Measurements from ENCODE around the gene TLE1. TPM values are rescaled to one million over a fixed set of nuclear protein-coding genes. Genes with fewer than 3 reads are reported as not detected.
A peak's percentile ranks its signal among the peaks of the same experiment; 100 is the strongest.

The TLE1 gene
- total RNA-seq, 4 donors from 2014 or later, result 52.3 to 125 (median 76.8) TPM

DNA sequence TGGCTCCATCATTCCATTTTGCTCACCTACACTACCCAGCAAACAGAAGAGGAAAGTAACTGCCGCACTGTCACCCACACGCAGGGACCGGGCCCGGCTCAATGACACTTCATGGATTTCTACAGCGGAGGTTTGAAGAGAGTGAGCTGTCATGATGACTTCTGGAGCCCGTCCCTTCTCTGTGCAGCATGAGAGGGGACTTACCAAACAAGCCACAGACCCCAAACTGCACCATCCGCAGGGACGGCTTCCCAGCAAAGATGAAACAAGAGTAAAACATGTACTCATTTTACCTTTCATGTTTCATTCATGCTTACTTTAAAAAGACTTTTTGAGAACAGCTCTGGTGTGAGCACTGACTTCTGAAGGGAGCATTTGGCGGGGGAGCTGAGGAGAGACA, 99.5 kb downstream of the TLE1 start:
- Histone ChIP-seq H3K36me3 (peaks cover 20 to 80% (median 46%) of the 10 kb centered on the region in 4 donors), H3K4me3 (no peak overlapping the region), H3K9me3 (no peaks in the 10 kb centered on the region), H3K27me3 (no peaks in the 10 kb centered on the region), H3K27ac (replicated peaks in 1 of 4) (peak overlapping the region in 3 of 4 donors; percentile 17 to 83 (median 71)), H3K4me1 (peaks cover 15 to 71% (median 67%) of the 10 kb centered on the region in 4 donors)
- TF ChIP-seq POLR2AphosphoS5 (IDR thresholded peaks at IDR 0.05), result no peak
- no peak for TF ChIP-seq CTCF (IDR thresholded peaks at IDR 0.05)
- TF ChIP-seq EP300 (IDR thresholded peaks at IDR 0.05), result no peak
- intact Hi-C loops (cut with DNase I), result loop anchor here (10.0 kb wide), 1 partner anchor 255 kb away; no protein-coding TSS in a partner anchor
- DNase-seq (ENCODE audit: extremely low spot score), result no peak
- 98% methylated on average over 9 of the region's 9 CpGs for WGBS

DNA sequence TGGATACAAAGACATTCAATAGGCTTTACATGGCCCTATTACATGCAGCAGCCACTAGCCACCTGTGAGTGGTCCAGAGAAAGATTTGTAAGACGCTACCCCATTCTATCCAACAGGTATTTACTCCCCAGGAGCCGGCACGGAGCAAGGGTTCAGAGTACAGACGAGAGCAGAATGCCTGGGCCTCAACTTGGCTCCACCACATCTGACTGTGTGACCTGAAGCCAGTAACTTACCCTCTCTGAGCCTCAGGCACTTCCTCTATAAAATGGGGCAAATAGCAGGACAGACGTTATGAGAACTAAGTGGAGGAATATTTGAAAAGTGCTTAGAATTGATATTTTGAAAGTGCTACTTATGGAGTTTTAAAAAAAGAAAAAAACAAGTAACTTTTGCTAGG, 100.0 kb downstream of the TLE1 start:
- no peak for DNase-seq (ENCODE audit: extremely low spot score)
- no peaks in the 10 kb centered on the region for H3K9me3 ChIP-seq
- WGBS, result 93% methylated on average over 5 of the region's 5 CpGs
- peaks cover 15 to 67% (median 63%) of the 10 kb centered on the region in 4 donors for H3K4me1 ChIP-seq
- peak overlapping the region; percentile 71 to 83 (median 74) for H3K27ac ChIP-seq (replicated peaks in 1 of 4)
- H3K36me3 ChIP-seq, result peaks cover 21 to 84% (median 49%) of the 10 kb centered on the region in 4 donors
- TF ChIP-seq CTCF (IDR thresholded peaks at IDR 0.05) (no peak), EP300 (IDR thresholded peaks at IDR 0.05) (no peak)
- no peak overlapping the region for H3K4me3 ChIP-seq
- intact Hi-C loops (cut with DNase I), result loop anchor here (10.0 kb wide), 1 partner anchor 255 kb away; no protein-coding TSS in a partner anchor
- H3K27me3 ChIP-seq, result no peaks in the 10 kb centered on the region

- Histone ChIP-seq H3K36me3 (peaks cover 25 to 93% (median 54%) of the 10 kb centered on the region in 4 donors), H3K4me1 (peaks cover 15 to 63% (median 53%) of the 10 kb centered on the region in 4 donors), H3K27ac (replicated peaks in 1 of 4) (peak overlapping the region; percentile 71 to 83 (median 74)), H3K27me3 (no peaks in the 10 kb centered on the region), H3K4me3 (no peak overlapping the region), H3K9me3 (no peaks in the 10 kb centered on the region)
- DNase-seq (ENCODE audit: extremely low spot score), result no peak
- intact Hi-C loops (cut with DNase I), result loop anchor here (10.0 kb wide), 1 partner anchor 256 kb away; no protein-coding TSS in a partner anchor
- WGBS, result 66% methylated on average over 12 of the region's 15 CpGs
- TF ChIP-seq POLR2A (IDR thresholded peaks at IDR 0.05; ENCODE audit: low read depth), result no peak
- TF ChIP-seq POLR2AphosphoS5 (IDR thresholded peaks at IDR 0.05), result peak; percentile 68 to 81
Observed at GRCh38 chr9:81588148-81588871, 101.0 kb downstream of the TLE1 start.

- TF ChIP-seq CTCF (IDR thresholded peaks at IDR 0.05) (no peak), POLR2AphosphoS5 (IDR thresholded peaks at IDR 0.05) (no peak), EP300 (IDR thresholded peaks at IDR 0.05) (no peak), POLR2A (IDR thresholded peaks at IDR 0.05; ENCODE audit: low read depth) (no peak)
- H3K27me3 ChIP-seq, result no peaks in the 10 kb centered on the region
- H3K36me3 ChIP-seq, result peaks cover 25 to 81% (median 56%) of the 10 kb centered on the region in 4 donors
- no peak for DNase-seq (ENCODE audit: extremely low spot score)
- no peaks in the 10 kb centered on the region for H3K9me3 ChIP-seq
- WGBS, result 92% methylated on average over 1 of the region's 1 CpG
- peak overlapping the region in 1 of 4 donors; percentile 71 for H3K27ac ChIP-seq (replicated peaks in 1 of 4)
- H3K4me3 ChIP-seq, result no peak overlapping the region
- intact Hi-C loops (cut with DNase I), result loop anchor here (10.0 kb wide), 1 partner anchor 258 kb away; no protein-coding TSS in a partner anchor
- peaks cover 7 to 62% (median 49%) of the 10 kb centered on the region in 4 donors for H3K4me1 ChIP-seq
Observed at GRCh38 chr9:81586786-81587185, 102.6 kb downstream of the TLE1 start.

DNA sequence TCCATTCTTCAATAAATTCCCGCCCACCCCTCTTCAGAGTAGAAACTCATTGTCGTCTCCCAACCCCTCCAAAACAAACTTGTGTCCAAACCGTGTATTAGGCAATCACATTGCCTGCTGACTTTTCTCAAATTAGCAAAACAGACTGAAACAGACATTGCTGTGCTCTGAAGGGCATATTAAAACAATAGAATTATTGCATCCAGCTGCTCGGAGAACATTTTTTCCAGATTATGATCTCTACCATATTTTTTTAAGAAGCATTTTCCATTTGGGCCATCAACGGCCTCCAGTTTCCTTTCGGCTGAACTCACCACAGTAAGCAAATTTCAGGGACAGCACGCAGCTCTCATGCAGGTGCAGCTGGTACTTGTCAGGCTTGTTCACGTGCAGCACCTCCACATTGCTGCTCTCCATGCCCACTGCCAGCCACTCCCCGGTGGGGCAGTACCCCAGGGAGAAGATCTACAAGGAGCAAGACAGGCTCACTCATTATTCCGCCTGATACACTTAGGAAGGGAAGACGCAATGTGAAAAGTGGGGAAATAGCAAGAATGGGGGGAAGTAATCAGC, 104.1 kb downstream of the TLE1 start:
- H3K27ac ChIP-seq (replicated peaks in 1 of 4), result peak overlapping the region in 1 of 4 donors; percentile 40
- H3K27me3 ChIP-seq, result no peaks in the 10 kb centered on the region
- no peaks in the 10 kb centered on the region for H3K9me3 ChIP-seq
- no peak for DNase-seq (ENCODE audit: extremely low spot score)
- no peak overlapping the region for H3K4me3 ChIP-seq
- no peak for TF ChIP-seq POLR2A (IDR thresholded peaks at IDR 0.05; ENCODE audit: low read depth)
- TF ChIP-seq POLR2AphosphoS5 (IDR thresholded peaks at IDR 0.05), result peak in 1 of 2 donors; percentile 22
- H3K36me3 ChIP-seq, result peaks cover 23 to 66% (median 44%) of the 10 kb centered on the region in 4 donors
- peaks cover 3 to 55% (median 49%) of the 10 kb centered on the region in 4 donors for H3K4me1 ChIP-seq
- intact Hi-C loops (cut with DNase I), result loop anchor here (10.0 kb wide), 1 partner anchor 260 kb away; no protein-coding TSS in a partner anchor
- WGBS, result 90% methylated on average over 11 of the region's 11 CpGs
